RWPE2 (cell line): ENCODE measurements around the gene TIE1.

ENCODE experiments used
- ATAC-seq: fragments of 200-7000 bp; cut with Tn5 transposase; 3 replicates; pipeline ENCODE4 v1.9.1; 2021; ENCODE audit warnings: low read depth
- DNase-seq: peaks from one replicate; pipeline ENCODE4 v3.0.0-alpha.2; 2020; ENCODE audit warnings: low spot score
- H3K27ac ChIP-seq: fragments of 450-650 bp; 2 replicates; pipeline ENCODE4 v1.5.1; 2017; ENCODE audit warnings: mild to moderate bottlenecking; ENCODE audit not compliant: poor library complexity, severe bottlenecking
- H3K27me3 ChIP-seq: fragments of 250-450 bp; sonication (Bioruptor Pico); 2 replicates; pipeline ENCODE4 v1.5.1; 2021; ENCODE audit warnings: mild to moderate bottlenecking, moderate library complexity; ENCODE audit not compliant: insufficient read depth, poor library complexity, severe bottlenecking
- H3K36me3 ChIP-seq: fragments of 250-450 bp; sonication (Bioruptor Pico); 2 replicates; pipeline ENCODE4 v1.5.1; 2020; ENCODE audit warnings: low read depth, mild to moderate bottlenecking, moderate library complexity
- H3K4me1 ChIP-seq: fragments of 250-450 bp; sonication (Bioruptor Pico); 2 replicates; pipeline ENCODE4 v1.5.1; 2021; ENCODE audit warnings: mild to moderate bottlenecking, moderate library complexity; ENCODE audit not compliant: insufficient read depth, poor library complexity, severe bottlenecking
- H3K4me3 ChIP-seq: fragments of 250-450 bp; sonication (Bioruptor Pico); 2 replicates; pipeline ENCODE4 v1.5.1; 2021; ENCODE audit warnings: mild to moderate bottlenecking, moderate library complexity; ENCODE audit not compliant: severe bottlenecking
- H3K9me3 ChIP-seq: fragments of 250-450 bp; sonication (Bioruptor Pico); 2 replicates; pipeline ENCODE4 v1.5.1; 2021; ENCODE audit warnings: mild to moderate bottlenecking, moderate library complexity; ENCODE audit not compliant: severe bottlenecking
- CTCF ChIP-seq: fragments of 450-650 bp; IDR thresholded peaks from one replicate; pipeline ENCODE4 v1.5.1; 2017; ENCODE audit warnings: mild to moderate bottlenecking, moderate library complexity; ENCODE audit not compliant: poor library complexity, severe bottlenecking

The TIE1 gene

DNA sequence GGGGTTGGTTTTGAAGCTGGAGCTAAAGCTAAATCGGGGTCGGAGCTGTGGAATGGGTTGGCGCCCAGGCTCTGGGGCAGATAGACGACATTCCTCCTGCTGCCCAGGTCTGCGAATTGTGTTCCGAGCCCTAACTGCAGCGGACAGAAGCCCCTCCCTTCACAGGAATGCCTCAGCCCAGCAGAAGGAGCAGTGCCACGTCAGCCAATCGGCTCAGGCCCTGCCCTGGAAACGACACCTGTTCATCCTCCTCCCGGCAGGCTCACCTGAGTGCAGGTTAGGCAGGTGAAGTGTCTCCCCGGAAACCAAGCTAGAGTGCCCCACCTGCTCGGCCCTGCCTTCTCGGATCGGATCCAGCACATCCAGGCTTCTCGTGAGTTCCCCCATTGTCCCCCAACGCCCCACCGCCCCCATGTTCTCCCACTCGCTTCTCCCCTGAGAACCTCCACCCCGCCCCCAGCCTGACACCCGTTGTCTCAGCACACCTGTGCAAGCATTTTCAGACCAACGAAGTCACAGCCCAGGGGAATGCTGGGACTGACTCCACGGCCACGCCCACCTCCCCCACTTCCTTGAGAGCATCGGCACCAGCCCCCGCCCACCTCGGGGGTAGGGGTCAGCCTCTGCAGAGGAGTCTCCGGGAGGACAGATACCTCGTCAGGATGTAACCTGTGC, 30.2 kb upstream of the TIE1 start:
- peak; percentile 83 for DNase-seq
- H3K4me3 ChIP-seq = peak overlapping the region; percentile 12
- H3K36me3 ChIP-seq = no peaks in the 10 kb centered on the region
- peak; percentile 97 for ATAC-seq
- peaks cover 7% of the 10 kb centered on the region for H3K4me1 ChIP-seq
- H3K27ac ChIP-seq = no peak overlapping the region
- H3K27me3 ChIP-seq = no peaks in the 10 kb centered on the region
- no peak for TF ChIP-seq CTCF
- no peaks in the 10 kb centered on the region for H3K9me3 ChIP-seq

GRCh38 chr1:43271186-43272118, 29.3 kb upstream of the TIE1 start:
- ATAC-seq = no peak
- Histone ChIP-seq H3K36me3 (no peaks in the 10 kb centered on the region), H3K9me3 (no peaks in the 10 kb centered on the region), H3K27me3 (no peaks in the 10 kb centered on the region), H3K27ac (no peak overlapping the region), H3K4me1 (peaks cover 7% of the 10 kb centered on the region), H3K4me3 (no peak overlapping the region)
- no peak for TF ChIP-seq CTCF
- peak; percentile 29 for DNase-seq

DNA sequence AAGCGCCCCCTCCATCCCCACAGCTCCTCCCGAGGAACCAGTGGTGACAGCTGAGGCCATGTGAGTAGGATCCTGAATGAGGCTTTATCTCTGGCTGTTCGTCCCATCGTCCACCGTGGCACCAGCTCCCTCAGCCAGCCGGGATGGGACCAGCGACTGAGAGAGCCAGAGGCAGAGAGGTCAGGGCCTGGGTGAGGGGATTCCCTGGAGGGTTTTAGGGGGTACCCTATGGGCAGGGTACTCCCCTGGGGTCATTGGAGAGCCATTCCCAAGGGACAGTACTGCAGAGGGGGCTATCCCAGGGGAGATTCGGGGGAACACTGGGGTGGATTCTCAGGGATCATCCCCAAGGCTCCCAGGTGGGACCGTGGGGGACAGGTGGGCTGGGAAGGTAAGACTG, 28.6 kb upstream of the TIE1 start:
- peak; percentile 39 for DNase-seq
- peaks cover 7% of the 10 kb centered on the region for H3K4me1 ChIP-seq

DNA sequence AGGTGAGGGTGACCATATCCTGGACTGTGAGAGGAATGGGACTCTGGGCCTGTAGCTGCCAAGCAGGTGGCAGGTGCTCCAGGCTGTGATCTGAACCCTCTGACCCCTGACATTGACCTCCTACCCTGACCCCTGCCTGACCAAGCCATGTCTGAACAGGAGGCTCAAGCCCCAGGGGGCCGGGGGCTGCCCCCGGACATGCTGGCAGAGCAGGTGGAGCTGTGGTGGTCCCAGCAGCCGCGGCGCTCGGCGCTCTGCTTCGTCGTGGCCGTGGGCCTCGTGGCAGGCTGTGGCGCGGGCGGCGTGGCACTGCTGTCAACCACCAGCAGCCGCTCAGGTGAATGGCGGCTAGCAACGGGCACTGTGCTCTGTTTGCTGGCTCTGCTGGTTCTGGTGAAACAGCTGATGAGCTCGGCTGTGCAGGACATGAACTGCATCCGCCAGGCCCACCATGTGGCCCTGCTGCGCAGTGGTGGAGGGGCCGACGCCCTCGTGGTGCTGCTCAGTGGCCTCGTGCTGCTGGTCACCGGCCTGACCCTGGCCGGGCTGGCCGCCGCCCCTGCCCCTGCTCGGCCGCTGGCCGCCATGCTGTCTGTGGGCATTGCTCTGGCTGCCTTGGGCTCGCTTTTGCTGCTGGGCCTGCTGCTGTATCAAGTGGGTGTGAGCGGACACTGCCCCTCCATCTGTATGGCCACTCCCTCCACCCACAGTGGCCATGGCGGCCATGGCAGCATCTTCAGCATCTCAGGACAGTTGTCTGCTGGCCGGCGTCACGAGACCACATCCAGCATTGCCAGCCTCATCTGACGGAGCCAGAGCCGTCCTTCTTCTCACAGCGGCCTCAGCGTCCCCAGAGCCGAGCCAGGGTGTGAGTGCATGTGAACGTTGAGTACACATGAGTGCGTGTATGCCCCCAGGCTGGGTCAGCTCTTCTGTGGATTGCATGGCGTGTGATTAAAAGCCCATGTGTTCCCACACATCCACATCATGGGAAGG, 27.9 kb upstream of the TIE1 start:
- Histone ChIP-seq H3K9me3 (no peaks in the 10 kb centered on the region), H3K4me3 (no peak overlapping the region), H3K27ac (no peak overlapping the region), H3K4me1 (peaks cover 7% of the 10 kb centered on the region), H3K36me3 (no peaks in the 10 kb centered on the region), H3K27me3 (no peaks in the 10 kb centered on the region)
- TF ChIP-seq CTCF = no peak
- ATAC-seq = no peak
- peak; percentile 43 for DNase-seq

More for the DNA sequence above, 28.6 kb upstream of the TIE1 start:
- Histone ChIP-seq H3K27ac (no peak overlapping the region), H3K9me3 (no peaks in the 10 kb centered on the region), H3K36me3 (no peaks in the 10 kb centered on the region), H3K4me3 (no peak overlapping the region), H3K27me3 (no peaks in the 10 kb centered on the region)
- no peak for ATAC-seq
- no peak for TF ChIP-seq CTCF
